ENCODE measurements around the gene TUBB2B.

- TF ChIP-seq CTCF (IDR thresholded peaks at IDR 0.05) (no peak), POLR2A (IDR thresholded peaks at IDR 0.05) (no peak), EP300 (IDR thresholded peaks at IDR 0.05) (no peak)
Measured at GRCh38 chr6:3195420-3195694, 32.1 kb downstream of the TUBB2B start.
